A549 treated with CORT108297 at 1 μM for 4 hours (cell line): ENCODE measurements around the gene LLCFC1. TPM values are rescaled to one million over a fixed set of nuclear protein-coding genes. Genes with fewer than 3 reads are reported as not detected.

Experiments
- total RNA-seq: library from RNA; stranded (reverse); fragments of 200-300 nt; extraction: Qiagen RNA extraction; gene quantifications from 5 replicates; pipeline ENCODE4 v1.2.3, GENCODE V29; 2022

LLCFC1 gene
- not detected in 5 replicates for total RNA-seq

DNA sequence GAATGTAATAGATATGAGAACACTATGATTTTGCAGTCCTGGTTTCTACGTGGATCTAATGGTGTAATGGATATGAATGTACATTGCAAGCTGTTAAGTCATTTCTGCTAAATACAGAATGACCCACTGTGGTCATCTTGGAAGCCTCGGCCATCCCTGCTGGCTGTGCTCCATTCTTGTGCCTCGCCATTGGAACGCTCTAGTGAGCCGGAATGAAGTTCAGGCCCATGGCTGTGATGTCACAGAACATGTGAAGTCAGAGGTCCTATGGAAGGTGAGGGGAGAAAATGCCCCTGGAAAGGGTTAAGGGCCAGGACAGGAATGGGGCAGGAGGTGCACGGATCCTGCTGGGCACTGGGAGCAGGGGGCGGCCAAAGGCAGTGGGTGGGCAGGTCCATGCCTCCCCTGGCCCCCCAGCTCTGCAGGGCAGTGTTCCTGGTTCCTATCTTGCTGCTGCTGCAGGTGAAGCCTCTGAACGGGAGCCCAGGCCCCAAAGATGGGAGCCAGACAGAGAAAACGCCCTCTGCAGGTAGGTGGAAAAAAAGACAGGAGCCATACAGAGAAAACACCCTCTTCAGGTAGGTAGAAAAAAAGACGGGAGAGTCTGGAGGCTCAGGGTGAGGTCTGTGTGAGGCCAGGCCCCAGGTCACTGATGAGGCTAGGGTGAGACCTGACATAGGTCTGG, at the start of gene LLCFC1:
LLCFC1 (plus strand) TSS at position 259 of the 685 bp plus-strand sequence; CDS start at position 397, 138 bp downstream.

DNA sequence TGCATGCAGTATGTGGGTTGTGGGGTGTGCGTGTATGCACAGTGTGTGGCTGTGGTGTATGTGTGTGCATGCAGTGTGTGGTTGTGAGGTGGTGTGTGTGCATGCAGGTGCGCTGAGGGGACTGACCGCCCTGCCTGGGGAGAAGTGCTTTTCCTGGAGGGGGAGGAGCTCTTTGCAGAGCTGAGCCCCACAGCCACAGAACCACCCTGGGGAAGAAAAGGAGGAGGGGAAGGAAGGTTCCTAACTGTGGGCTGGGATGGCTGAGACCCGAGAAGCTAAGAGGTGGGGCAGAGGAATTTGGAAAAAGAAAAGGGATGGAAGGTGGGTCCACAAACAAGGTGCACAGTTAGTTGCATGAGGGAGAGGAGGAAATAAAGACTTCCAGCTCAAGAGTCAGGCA, 5.7 kb upstream of the LLCFC1 start, which contains the start of gene TRPV5:
TRPV5 (minus strand) TSS at position 123 of the 400 bp plus-strand sequence. CDS start 287 bp downstream, outside the sequence.

DNA sequence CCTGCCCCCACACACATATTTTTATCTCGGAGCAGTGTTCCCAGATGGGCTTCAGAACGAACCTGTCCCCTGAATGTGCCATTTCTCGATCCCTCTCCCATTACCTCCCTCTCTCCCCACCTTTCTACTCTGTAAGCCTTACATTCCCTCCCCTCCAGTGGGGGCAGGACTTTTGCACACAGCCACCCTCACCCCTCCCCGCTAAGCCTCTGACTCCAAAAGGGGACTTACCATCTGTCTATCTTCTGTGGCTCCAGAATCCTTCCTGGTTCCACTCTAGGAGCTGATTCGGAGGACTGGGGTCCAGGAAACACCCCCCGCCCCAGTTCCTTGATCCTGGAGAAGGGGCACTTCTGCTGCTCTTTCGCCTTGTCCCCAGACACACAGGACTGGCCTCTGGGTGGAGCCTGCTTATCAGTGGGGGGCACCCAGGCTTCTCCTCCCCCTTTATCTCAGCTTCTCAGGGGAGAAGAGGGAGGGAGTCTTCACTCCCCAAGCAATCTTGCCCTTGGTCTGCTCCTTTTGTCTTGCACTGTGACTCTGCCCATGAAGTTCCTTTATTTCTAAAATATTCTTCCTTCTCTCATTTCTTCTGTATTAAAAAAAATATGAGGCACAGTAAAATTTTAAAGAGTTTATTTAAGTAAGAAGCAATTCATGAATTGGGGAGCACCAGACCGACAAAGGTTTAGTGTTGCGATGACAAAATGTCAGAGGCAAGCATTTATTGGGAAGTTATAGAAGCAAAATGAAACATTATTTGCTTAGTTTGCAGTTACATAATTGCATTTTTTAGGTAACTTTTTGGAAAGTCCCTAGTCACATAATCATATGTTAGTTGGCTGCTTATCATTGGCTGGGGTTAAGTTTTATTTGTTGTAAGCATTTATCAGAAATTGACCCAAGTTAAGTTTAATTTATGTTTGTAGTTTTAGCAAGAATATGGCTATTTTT, 23.0 kb downstream of the LLCFC1 start, which contains the start of gene KEL:
KEL (minus strand) TSS at position 391 of the 954 bp plus-strand sequence; CDS start at position 234, 157 bp downstream.

Other genes with a start within 250 kb of the LLCFC1 start
- not detected in 5 replicates for gene PRSS1, start 190.0 kb upstream of the LLCFC1 start, total RNA-seq
- gene PRSS2, start 168.5 kb upstream of the LLCFC1 start, total RNA-seq: not detected in 5 replicates
- gene EPHB6, start 84.4 kb upstream of the LLCFC1 start, total RNA-seq: 0.24 to 0.44 TPM (median 0.32 TPM) in 5 replicates
- gene TRPV6, start 53.7 kb upstream of the LLCFC1 start, total RNA-seq: not detected in 5 replicates
- gene TRPV5, start 5.7 kb upstream of the LLCFC1 start, total RNA-seq: not detected in 5 replicates
- not detected in 5 replicates for gene KEL, start 22.9 kb downstream of the LLCFC1 start, total RNA-seq
- gene OR9A2, start 87.6 kb downstream of the LLCFC1 start, total RNA-seq: not detected in 5 replicates
- not detected in 5 replicates for gene OR6V1, start 112.9 kb downstream of the LLCFC1 start, total RNA-seq
- gene PIP, start 192.6 kb downstream of the LLCFC1 start, total RNA-seq: 0.15 to 0.38 TPM (median 0.18 TPM) in 3 of 5 replicates, not detected in the others
- gene TAS2R39, start 243.9 kb downstream of the LLCFC1 start, total RNA-seq: not detected in 5 replicates